ENCODE measurements around the gene DISP2.

DNA sequence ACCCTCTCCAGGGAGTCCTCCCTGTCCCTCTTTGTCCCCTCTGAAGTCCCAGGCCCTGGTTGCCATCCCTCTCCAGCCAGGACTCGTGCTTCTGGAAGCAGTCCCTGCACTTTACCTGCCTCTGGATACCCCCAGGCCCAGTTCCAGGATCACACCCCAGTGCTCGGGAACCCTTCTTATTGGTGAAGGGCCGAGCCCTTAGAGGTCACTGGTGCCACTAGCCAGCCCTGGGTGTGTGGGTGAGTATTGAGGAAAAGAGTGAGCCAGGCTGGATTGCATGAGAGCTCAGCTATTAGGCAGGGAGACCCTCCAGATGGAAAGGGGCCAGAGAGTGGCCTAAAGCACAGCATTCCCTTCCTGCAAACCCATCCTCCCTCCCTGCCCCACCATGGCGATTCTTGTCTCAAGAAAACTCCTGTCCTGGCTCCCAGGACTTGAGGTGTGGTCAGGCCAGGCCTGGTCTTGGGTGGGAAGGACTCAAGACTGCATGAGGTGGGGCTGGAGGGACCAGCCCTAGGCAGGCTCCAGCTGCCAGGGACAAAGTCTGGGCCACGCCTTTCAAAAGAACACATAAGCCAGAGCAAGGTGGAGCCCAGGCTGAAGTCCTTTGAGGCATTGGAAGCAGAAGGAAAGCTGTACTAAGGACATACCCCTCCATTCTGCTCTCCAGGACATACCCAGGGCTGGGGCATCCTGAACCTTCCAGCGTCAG is 12.0 kb upstream of the DISP2 start:
- TF ChIP-seq, protein P1, sequence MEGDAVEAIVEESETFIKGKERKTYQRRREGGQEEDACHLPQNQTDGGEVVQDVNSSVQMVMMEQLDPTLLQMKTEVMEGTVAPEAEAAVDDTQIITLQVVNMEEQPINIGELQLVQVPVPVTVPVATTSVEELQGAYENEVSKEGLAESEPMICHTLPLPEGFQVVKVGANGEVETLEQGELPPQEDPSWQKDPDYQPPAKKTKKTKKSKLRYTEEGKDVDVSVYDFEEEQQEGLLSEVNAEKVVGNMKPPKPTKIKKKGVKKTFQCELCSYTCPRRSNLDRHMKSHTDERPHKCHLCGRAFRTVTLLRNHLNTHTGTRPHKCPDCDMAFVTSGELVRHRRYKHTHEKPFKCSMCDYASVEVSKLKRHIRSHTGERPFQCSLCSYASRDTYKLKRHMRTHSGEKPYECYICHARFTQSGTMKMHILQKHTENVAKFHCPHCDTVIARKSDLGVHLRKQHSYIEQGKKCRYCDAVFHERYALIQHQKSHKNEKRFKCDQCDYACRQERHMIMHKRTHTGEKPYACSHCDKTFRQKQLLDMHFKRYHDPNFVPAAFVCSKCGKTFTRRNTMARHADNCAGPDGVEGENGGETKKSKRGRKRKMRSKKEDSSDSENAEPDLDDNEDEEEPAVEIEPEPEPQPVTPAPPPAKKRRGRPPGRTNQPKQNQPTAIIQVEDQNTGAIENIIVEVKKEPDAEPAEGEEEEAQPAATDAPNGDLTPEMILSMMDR (IDR thresholded peaks at IDR 0.05; ENCODE audit: insufficient read depth, low read length, poor library complexity, severe bottlenecking): no peak
- TF ChIP-seq EZH2phosphoT487 (conservative IDR thresholded peaks at IDR 0.05; ENCODE audit: low read length): no peak
